Stimulated activated CD8-positive, alpha-beta memory T cell treated with anti-CD3 and anti-CD28 coated beads, Interleukin-15, amount 100 ng/mL, for 1 hour (primary cell): ENCODE results near the gene ZNF132.
"Not testable (repeated sequence)": the region's sequence is repeated elsewhere in the genome, so short reads cannot be mapped to it uniquely, and the experiment has no call there.

ENCODE experiments used
- DNase-seq: peaks from one replicate; pipeline ENCODE4 v3.0.0-alpha.2; 2020; ENCODE audit warnings: low read depth

ZNF132 gene

DNA sequence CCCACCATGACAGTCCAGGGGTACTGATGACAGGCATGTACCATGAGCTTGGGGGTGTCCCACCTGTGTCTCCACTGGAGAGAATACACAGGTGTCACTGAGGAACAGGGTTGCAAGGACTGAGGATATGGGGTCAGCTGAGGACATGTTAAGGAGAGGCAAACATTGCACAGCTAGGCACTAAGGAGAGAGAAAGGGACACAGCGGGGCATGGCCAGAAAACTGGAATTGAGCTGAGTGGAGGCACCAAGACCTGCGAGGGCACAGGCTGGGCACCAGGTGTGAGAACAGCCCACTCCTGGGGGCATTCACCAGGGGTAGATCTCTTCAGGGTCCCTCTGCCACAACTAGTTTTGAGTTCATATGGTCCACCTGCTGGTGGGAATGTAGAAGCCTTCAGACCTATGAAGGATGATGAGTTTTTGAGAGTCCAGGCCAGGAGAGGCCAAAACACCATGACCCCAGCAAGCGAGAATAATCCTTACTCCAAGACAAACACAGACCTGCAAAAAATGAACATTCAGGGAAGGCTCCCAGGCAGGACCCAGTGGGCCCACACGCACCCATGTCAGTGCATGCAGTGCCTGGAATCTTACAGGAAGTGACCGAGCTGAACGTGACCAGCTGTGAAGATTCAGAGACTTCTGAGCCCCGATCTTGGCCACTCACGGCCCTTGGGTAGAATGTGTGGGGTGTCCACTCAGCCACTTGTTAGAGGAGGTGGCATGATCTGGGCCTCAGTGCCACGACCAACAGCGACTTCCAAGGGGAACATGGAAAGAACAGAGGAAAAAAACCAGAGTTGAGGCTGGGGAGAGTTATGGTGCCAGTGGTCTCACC, 32.9 kb downstream of the ZNF132 start:
- DNase-seq = no peak

DNA sequence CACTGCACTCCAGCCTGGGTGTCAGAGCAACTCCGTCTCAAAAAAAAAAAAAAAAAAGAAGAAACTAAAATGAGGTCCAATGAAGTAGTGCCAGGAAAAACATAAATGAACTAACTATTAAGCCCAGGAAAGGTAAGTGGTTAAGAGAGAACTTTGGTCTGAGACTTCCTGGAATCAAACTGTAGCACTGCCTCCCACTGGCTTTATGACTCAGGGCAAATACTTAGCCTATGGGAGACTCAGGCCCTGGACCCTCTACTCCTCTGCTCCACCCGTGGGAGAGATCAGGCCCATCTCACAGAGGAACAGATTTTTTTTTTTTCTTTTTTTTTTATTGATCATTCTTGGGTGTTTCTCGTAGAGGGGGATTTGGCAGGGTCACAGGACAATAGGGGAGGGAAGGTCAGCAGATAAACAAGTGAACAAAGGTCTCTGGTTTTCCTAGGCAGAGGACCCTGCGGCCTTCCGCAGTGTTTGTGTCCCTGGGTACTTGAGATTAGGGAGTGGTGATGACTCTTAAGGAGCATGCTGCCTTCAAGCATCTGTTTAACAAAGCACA, 36.0 kb downstream of the ZNF132 start:
- DNase-seq = not testable (repeated sequence)

DNA sequence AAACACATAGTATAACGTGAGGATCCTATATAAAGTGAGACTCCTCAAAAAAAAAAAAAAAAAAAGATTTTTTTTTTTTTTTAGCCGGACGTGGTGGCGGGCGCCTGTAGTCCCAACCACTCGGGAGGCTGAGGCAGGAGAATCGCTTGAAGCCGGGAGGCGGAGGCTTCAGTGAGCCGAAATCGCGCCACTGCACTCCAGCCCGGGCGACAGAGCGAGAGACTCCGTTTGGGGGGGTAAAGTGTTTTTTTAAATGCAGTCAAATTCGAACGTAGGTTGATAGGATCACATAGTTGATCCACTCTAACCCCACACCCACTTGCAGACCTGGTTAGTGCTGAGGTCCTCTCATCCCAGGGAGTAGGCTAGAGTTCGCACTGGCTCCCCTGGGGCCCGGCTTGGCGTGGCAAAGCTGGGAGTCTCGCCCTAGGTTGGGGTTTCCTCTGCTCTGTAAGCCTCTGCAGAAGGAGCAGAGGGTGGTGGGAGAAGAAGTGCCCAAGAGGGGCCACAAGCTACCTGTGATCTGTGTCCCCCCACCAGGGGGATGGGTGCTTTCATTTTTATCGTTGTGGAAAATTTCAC, 38.0 kb downstream of the ZNF132 start:
- no peak for DNase-seq

- peak; percentile 99 for DNase-seq
These were observed 38.8 kb downstream of the ZNF132 start for GRCh38 chr19:58400916-58401839.

DNA sequence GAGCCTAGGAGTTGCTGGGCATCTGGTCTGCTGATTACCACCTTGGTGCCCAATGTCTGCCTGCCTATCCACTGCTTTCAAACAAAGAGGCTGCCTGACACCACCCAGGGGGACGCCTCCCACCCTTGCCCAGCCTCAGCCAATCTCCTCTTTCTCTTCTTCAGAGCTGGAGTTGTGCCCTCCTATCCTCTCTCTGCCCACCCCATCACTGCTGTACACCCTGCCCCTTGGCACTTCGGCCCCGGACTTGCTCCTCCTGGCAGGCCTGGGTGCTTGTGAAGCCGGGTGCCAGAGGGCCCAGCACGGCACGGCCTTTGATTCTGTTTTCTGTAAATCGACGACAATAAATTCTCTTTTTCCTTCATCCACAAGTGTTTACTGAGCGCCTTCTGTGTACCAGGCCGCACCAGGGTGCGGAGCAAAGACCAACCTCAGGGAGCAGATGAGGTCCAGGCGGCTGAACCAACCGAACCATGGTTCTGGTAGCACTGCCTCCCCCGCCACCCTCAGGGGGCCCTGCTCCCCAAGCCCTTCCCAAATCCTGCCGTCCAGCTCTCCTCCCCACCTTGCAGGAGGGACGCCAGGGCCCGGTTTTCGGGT, 39.5 kb downstream of the ZNF132 start:
- DNase-seq = no peak

GRCh38 chr19:58399903-58400302, 40.0 kb downstream of the ZNF132 start:
- DNase-seq = no peak

DNA sequence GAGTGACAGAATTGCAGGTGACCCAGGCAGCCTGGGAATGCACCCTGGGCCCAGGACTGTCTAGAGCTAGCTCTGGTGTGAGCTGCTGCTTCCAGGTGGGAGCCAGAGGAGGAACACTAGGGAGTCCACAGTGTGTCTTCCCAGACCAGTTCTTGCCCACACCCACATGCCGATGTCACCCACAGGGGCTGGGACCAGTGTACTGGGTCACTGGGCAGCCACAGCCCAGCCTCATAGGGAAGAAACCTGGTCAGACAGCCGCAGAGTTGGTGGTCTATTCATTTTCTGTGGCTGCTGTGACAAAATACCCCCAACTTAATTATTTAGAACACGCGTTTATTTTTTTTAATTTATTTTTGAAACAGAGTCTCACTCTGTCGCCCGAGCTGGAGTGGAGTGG, 41.4 kb downstream of the ZNF132 start:
- DNase-seq = no peak

GRCh38 chr19:58398087-58398486, 41.9 kb downstream of the ZNF132 start:
- DNase-seq = no peak

DNA sequence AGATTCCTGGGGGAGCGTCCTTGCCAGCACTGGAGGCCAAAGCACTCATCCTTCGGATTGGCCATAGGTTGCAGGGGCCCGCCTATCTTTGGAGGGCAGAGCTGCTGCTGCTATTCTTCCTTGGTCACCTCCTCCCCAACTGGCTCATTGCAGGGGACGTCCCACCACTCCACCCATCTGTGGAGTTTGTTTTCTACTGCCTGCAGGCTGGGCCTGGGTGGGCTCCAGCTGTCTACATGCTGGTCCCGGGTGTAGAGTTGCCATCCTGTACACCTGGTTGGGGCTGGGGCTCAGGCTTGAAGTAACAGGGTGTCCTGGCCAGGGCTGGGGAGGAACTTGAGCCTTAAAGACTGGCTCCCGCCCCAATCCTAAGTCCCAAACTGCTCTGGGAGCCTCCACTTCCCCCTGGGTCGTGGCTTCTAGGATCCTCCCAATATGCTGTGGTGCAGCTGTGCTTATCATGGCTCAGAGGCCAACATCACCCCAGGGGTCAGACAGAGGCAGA, 42.4 kb downstream of the ZNF132 start:
- DNase-seq = no peak

- no peak for DNase-seq
These were observed 43.0 kb downstream of the ZNF132 start for GRCh38 chr19:58396691-58397532.

- no peak for DNase-seq
These were observed 43.9 kb downstream of the ZNF132 start for GRCh38 chr19:58395979-58396627.

GRCh38 chr19:58395220-58395978, 44.6 kb downstream of the ZNF132 start, which contains the start of gene RNF225:
RNF225 (plus strand) TSS chr19:58395656; CDS start chr19:58396090, 434 bp downstream.
- DNase-seq = no peak

DNA sequence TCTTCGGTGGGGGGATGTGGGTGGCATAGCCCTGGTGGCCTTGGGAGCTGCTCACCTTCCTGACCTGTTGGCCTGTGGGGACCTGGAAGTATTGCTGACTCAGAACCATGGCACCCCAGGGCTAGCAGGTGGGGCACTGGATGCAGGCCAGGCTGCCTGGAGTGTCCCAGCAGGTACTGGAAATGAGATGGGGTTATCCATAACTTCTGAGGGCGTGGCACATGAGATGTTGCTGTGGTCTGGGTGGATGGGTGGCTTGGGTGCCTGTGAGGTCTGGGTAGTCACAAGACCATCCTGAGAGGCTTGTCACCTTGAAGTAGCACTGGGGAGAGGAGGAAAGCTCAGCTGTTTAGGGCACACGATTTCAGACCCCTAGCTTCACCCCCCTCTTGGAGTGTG, 45.1 kb downstream of the ZNF132 start:
- DNase-seq = no peak

DNA sequence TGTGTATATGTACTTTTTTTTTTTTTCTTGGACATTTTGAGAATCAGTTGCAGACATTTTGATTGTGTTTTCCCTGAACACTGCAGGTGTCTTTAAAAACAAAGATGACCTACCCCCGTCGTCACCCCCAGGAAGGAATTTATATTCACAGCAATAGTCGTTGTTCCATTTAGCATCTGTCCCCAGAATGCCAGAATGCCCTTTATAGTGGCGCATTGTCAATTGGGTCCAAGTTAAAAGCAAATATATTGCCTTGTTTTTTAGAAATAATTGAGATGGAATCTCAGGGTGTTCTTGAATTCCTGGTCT, 46.3 kb downstream of the ZNF132 start:
- no peak for DNase-seq

DNA sequence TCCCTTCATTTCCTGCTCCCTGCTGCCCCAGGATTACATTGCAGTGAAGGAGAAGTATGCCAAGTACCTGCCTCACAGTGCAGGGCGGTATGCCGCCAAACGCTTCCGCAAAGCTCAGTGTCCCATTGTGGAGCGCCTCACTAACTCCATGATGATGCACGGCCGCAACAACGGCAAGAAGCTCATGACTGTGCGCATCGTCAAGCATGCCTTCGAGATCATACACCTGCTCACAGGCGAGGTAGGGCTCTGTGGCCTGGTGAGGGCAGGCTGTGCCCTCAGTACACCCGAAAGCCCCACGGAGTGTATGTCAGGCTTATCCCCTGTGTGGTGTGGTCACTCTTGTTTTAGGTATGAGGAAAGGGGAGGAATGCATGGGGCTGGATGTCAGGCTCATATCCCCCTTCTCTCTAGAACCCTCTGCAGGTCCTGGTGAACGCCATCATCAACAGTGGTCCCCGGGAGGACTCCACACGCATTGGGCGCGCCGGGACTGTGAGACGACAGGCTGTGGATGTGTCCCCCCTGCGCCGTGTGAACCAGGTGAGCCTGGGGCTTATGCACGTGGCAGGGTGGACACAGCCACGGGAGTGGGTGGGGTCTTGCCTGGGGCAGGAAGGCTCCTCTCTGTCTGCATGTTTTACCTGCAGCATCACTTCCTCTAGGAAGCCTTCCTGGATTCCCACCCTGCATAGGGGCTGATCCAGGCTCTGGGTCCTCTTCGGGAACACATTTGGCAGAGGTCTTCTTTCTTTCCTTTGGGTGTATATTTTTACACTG, 46.8 kb downstream of the ZNF132 start:
- no peak for DNase-seq

DNA sequence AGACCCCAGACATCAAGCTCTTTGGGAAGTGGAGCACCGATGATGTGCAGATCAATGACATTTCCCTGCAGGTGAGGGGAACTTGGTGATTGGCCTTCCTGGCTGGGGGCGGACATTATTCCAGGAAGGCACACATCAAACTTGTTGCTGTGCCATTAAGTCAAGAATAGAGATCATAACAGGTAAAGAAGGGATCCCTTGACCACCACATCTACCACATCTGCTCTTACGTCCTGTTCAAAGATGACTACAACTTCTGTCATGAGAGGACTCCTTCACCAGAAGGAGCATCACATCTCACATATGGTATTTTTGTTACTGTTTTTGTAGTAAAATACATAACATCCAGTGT, 51.8 kb downstream of the ZNF132 start:
- DNase-seq = no peak

DNA sequence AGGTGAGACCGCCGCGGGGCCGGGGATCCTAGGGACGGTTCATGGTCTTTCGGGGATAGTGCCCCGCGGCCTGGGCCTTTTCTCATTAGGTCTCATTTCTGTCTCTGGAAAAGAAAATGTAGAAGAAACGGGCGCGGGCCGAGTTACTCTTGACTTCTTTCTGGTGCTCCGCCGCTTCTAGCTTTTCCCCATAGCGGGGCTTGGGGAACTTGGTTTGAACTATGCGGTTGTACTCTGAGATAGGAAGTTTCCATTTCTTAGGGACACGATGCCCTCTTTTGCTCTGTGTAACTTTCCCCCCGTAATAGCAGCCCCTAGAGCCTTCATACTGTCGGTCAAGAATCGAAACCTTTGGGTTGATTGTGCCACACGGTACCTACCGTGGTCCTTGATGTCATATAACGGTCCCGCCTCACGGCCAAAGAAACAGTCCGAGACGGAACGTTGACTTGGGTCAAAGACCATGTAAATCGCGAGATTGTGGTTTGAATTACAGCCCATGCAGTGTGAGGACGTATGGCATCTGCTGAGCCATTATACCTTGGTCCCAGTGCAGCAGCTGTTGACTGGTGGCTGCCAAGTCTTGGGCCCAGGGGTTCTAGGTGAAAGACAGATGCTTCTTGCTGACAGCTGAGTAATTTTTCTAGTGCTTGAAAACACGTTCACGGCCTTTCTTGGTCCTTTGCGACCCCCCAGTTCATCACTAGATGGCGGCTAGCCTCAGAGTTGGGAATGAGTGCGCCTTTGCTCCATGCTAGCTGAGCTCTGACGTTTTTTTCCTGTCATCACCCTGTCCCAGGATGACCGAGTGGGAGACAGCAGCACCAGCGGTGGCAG, 52.4 kb downstream of the ZNF132 start:
- no peak for DNase-seq
